Hepatocyte (in vitro differentiated cells): Measurements from ENCODE around the gene ZNF532.

Experiments
- EZH2 ChIP-seq: fragments of 200-600 bp; sonication (generic); IDR thresholded peaks from 2 replicates; pipeline ENCODE4 v1.6.1; 2016; ENCODE audit warnings: antibody characterized with exemption, mild to moderate bottlenecking, borderline replicate concordance
- TF ChIP-seq, protein P1 (sequence below): fragments of 200-600 bp; sonication (generic); IDR thresholded peaks from 2 replicates; pipeline ENCODE4 v1.5.1; 2016; ENCODE audit warnings: antibody characterized with exemption, mild to moderate bottlenecking; ENCODE audit not compliant: poor library complexity

DNA sequence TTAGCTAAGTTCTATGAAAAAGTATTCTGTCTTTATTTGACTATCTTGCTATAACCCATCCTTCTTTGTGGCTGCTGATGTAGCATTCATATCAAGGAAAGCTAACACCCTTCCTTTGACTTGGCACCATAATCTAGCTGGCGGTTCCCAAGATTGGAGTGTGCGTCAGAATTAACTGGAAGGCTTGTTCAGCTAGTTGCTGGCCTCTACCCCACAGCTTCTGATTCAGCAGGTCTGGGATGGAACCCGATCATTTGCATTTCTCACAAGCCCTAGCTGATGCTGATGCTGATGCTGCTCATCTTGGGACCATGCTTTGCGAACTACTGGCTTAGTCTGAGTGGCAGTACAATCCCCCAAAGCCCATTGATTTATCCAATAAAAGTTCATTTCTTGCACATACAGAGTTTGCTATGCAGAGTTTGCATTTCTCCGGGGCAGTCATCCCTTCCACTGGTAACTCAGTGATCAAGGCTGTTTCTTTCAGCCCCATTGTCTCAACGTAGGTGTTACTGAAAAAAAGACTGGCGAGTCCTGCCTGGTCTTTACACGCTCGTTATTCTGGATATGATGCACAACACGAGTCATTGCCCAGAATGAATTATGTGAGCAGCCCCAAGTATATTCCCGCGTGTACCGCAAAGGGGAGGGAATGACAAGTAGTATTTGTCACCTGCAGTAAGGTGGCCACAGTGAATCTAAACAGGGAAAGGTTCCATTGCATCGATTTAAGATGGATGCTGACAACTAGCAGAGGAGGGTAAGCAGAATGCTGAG, 96.5 kb downstream of the ZNF532 start:
- TF ChIP-seq, protein P1, sequence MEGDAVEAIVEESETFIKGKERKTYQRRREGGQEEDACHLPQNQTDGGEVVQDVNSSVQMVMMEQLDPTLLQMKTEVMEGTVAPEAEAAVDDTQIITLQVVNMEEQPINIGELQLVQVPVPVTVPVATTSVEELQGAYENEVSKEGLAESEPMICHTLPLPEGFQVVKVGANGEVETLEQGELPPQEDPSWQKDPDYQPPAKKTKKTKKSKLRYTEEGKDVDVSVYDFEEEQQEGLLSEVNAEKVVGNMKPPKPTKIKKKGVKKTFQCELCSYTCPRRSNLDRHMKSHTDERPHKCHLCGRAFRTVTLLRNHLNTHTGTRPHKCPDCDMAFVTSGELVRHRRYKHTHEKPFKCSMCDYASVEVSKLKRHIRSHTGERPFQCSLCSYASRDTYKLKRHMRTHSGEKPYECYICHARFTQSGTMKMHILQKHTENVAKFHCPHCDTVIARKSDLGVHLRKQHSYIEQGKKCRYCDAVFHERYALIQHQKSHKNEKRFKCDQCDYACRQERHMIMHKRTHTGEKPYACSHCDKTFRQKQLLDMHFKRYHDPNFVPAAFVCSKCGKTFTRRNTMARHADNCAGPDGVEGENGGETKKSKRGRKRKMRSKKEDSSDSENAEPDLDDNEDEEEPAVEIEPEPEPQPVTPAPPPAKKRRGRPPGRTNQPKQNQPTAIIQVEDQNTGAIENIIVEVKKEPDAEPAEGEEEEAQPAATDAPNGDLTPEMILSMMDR: no peak
- TF ChIP-seq EZH2: no peak
